HepG2 (cell line): ENCODE measurements around the gene QPCT. TPM values are rescaled to one million over a fixed set of nuclear protein-coding genes. Genes with fewer than 3 reads are reported as not detected.

Experiments used
- DNMT3B ChIP-seq: conservative IDR thresholded peaks from 2 replicates; pipeline ENCODE4 v1.6.1; 2016; ENCODE audit warnings: missing biosample characterization, control low read depth
- FOSL1 ChIP-seq: sonication (generic); formaldehyde crosslinking; IDR thresholded peaks from 2 replicates; pipeline ENCODE4 v1.9.0; 2021; ENCODE audit warnings: missing genetic modification reagents, borderline replicate concordance
- KDM5A ChIP-seq: fragments of 200-600 bp; sonication (generic); IDR thresholded peaks from 2 replicates; pipeline ENCODE4 v1.7.0; 2018; ENCODE audit warnings: antibody characterized with exemption, mild to moderate bottlenecking, low read length, borderline replicate concordance
- NFKBIZ ChIP-seq: IDR thresholded peaks from 2 replicates; pipeline ENCODE4 v1.6.1; 2018; ENCODE audit warnings: missing genetic modification reagents, missing compliant biosample characterization
- NPAS2 ChIP-seq: sonication (generic); formaldehyde crosslinking; IDR thresholded peaks from 2 replicates; pipeline ENCODE4 v1.8.0; 2022; ENCODE audit warnings: mild to moderate bottlenecking, missing genetic modification reagents, borderline replicate concordance
- SIN3A ChIP-seq: IDR thresholded peaks from 2 replicates; pipeline ENCODE4 v1.6.1; 2011; ENCODE audit warnings: low read depth, mild to moderate bottlenecking, control low read depth, low read length, borderline replicate concordance
- SMARCC2 ChIP-seq: fragments of 450-650 bp; IDR thresholded peaks from 2 replicates; pipeline ENCODE4 v1.6.1; 2017; ENCODE audit warnings: antibody characterized with exemption, mild to moderate bottlenecking
- ZNF17 ChIP-seq: sonication (generic); formaldehyde crosslinking; IDR thresholded peaks from 2 replicates; pipeline ENCODE4 v1.5.0; 2020; ENCODE audit warnings: mild to moderate bottlenecking, missing genetic modification reagents
- ZNF674 ChIP-seq: sonication (generic); formaldehyde crosslinking; IDR thresholded peaks from 2 replicates; pipeline ENCODE4 v1.5.0; 2020; ENCODE audit warnings: low read depth, mild to moderate bottlenecking, missing genetic modification reagents
- ZNF790 ChIP-seq: sonication (generic); formaldehyde crosslinking; IDR thresholded peaks from 2 replicates; pipeline ENCODE4 v1.8.0; 2022; ENCODE audit warnings: missing genetic modification reagents, mild to moderate bottlenecking, borderline replicate concordance
- polyA plus RNA-seq, 8 experiments: library from polyadenylated mRNA; depleted of rRNA in 3 of 8; stranded (reverse) in 7 of 8; unstranded in 1 of 8; fragments of >200 nt; fragmentation: Illumina TruSeq in 4 of 8; extraction: Trizol in 4 of 8; gene quantifications; 2 replicates each; pipeline versions ENCODE4 v1.2.1 to v1.2.3, GENCODE V29; 2011 to 2016; ENCODE audit warnings: low read depth in 4 of 8, missing spikeins in 1 of 8, mixed read lengths in 1 of 8; ENCODE audit not compliant: insufficient read depth in 1 of 8
- total RNA-seq, 5 experiments: library from RNA; depleted of rRNA; stranded (reverse); fragments of >200 nt; fragmentation: Illumina TruSeq; extraction: Trizol; gene quantifications; 2 replicates each; pipeline ENCODE4 v1.2.3, GENCODE V29; 2016; ENCODE audit warnings: low read depth in 1 of 5
- TF ChIP-seq, protein P1 (sequence below): sonication (generic); formaldehyde crosslinking; conservative IDR thresholded peaks from 2 replicates; pipeline ENCODE4 v1.4.0; 2020; ENCODE audit warnings: missing genetic modification reagents
- TF ChIP-seq, protein P2 (sequence below): sonication (generic); formaldehyde crosslinking; IDR thresholded peaks from 2 replicates; pipeline ENCODE4 v1.4.0; 2020; ENCODE audit warnings: low read depth, missing genetic modification reagents
- TF ChIP-seq, protein P3 (sequence below): sonication (generic); formaldehyde crosslinking; IDR thresholded peaks from 2 replicates; pipeline ENCODE4 v1.5.1; 2020; ENCODE audit warnings: missing genetic modification reagents, mild to moderate bottlenecking, borderline replicate concordance

The QPCT gene
- total and polyA plus RNA-seq, 2 of the 13 experiments (the other 11 are each of a cell fraction or from before 2014, with no cell fraction given), result 0.77 to 1.2 TPM

DNA sequence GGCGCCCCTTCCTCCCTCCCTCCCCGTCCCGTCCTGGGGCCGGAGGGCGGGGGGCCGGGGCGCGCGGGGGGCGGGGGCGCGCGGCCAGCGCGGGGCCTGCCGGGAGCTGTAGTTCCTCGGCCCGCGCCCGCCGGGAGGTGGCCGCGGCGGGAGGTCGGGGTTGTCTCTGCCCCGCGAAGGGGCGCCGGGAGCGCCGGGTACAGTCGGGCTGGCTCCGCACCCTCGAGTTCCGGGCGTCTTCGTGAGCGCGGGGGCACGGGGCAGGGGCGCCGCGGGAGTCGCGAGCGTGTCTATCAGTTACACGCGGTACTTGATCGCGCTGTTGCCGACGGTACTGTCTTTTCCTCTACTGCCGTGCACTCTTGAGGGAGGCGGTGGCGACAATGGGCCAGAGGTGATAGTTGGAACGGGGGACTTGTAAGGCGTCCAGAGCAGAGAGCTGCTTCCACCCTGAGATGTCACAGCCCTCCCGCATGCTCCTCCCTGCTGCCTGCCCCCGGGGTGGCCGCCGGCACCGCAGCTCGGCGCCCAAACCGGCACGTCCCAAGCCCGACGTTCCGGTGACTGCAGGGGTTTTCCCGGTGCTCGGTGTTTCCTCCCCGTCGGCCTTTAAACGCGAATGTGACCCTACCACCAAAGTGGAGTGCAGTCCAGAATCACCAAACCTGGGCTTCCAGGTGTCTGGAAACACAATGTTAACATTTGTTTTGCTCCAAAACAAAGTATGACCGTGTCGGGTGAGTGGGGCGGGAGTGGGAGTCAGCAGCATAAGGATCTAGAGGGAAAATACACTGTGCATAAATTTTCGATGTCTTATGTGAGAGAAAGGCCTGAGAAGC, 19.4 kb upstream of the QPCT start, which contains the start of gene PRKD3 (continued):
- TF ChIP-seq, protein P1, sequence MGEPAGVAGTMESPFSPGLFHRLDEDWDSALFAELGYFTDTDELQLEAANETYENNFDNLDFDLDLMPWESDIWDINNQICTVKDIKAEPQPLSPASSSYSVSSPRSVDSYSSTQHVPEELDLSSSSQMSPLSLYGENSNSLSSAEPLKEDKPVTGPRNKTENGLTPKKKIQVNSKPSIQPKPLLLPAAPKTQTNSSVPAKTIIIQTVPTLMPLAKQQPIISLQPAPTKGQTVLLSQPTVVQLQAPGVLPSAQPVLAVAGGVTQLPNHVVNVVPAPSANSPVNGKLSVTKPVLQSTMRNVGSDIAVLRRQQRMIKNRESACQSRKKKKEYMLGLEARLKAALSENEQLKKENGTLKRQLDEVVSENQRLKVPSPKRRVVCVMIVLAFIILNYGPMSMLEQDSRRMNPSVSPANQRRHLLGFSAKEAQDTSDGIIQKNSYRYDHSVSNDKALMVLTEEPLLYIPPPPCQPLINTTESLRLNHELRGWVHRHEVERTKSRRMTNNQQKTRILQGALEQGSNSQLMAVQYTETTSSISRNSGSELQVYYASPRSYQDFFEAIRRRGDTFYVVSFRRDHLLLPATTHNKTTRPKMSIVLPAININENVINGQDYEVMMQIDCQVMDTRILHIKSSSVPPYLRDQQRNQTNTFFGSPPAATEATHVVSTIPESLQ (CRISPR knock-in tag), result no peak
- TF ChIP-seq KDM5A, result no peak; the same call in 1 of the 2 replicates
- TF ChIP-seq ZNF674 (CRISPR knock-in tag), result no peak
- no peak for TF ChIP-seq NPAS2
- TF ChIP-seq SMARCC2, result no peak
- TF ChIP-seq, protein P2, sequence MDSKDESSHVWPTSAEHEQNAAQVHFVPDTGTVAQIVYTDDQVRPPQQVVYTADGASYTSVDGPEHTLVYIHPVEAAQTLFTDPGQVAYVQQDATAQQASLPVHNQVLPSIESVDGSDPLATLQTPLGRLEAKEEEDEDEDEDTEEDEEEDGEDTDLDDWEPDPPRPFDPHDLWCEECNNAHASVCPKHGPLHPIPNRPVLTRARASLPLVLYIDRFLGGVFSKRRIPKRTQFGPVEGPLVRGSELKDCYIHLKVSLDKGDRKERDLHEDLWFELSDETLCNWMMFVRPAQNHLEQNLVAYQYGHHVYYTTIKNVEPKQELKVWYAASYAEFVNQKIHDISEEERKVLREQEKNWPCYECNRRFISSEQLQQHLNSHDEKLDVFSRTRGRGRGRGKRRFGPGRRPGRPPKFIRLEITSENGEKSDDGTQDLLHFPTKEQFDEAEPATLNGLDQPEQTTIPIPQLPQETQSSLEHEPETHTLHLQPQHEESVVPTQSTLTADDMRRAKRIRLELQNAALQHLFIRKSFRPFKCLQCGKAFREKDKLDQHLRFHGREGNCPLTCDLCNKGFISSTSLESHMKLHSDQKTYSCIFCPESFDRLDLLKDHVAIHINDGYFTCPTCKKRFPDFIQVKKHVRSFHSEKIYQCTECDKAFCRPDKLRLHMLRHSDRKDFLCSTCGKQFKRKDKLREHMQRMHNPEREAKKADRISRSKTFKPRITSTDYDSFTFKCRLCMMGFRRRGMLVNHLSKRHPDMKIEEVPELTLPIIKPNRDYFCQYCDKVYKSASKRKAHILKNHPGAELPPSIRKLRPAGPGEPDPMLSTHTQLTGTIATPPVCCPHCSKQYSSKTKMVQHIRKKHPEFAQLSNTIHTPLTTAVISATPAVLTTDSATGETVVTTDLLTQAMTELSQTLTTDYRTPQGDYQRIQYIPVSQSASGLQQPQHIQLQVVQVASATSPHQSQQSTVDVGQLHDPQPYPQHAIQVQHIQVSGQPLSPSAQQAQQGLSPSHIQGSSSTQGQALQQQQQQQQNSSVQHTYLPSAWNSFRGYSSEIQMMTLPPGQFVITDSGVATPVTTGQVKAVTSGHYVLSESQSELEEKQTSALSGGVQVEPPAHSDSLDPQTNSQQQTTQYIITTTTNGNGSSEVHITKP (CRISPR knock-in tag), result no peak
- TF ChIP-seq, protein P3, sequence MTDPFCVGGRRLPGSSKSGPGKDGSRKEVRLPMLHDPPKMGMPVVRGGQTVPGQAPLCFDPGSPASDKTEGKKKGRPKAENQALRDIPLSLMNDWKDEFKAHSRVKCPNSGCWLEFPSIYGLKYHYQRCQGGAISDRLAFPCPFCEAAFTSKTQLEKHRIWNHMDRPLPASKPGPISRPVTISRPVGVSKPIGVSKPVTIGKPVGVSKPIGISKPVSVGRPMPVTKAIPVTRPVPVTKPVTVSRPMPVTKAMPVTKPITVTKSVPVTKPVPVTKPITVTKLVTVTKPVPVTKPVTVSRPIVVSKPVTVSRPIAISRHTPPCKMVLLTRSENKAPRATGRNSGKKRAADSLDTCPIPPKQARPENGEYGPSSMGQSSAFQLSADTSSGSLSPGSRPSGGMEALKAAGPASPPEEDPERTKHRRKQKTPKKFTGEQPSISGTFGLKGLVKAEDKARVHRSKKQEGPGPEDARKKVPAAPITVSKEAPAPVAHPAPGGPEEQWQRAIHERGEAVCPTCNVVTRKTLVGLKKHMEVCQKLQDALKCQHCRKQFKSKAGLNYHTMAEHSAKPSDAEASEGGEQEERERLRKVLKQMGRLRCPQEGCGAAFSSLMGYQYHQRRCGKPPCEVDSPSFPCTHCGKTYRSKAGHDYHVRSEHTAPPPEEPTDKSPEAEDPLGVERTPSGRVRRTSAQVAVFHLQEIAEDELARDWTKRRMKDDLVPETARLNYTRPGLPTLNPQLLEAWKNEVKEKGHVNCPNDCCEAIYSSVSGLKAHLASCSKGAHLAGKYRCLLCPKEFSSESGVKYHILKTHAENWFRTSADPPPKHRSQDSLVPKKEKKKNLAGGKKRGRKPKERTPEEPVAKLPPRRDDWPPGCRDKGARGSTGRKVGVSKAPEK (CRISPR knock-in tag), result no peak
- no peak for TF ChIP-seq ZNF17 (CRISPR knock-in tag)
- TF ChIP-seq FOSL1 (CRISPR knock-in tag), result no peak
- no peak for TF ChIP-seq NFKBIZ
- no peak for TF ChIP-seq ZNF790 (CRISPR knock-in tag)
- TF ChIP-seq DNMT3B (CRISPR knock-in tag), result no peak
- TF ChIP-seq SIN3A, result peak; percentile 63; the same call in 1 of the 2 replicates
